ENCODE data around the gene SVIL. TPM values are rescaled to one million over a fixed set of nuclear protein-coding genes. Genes with fewer than 3 reads are reported as not detected.

SVIL gene, protein sequence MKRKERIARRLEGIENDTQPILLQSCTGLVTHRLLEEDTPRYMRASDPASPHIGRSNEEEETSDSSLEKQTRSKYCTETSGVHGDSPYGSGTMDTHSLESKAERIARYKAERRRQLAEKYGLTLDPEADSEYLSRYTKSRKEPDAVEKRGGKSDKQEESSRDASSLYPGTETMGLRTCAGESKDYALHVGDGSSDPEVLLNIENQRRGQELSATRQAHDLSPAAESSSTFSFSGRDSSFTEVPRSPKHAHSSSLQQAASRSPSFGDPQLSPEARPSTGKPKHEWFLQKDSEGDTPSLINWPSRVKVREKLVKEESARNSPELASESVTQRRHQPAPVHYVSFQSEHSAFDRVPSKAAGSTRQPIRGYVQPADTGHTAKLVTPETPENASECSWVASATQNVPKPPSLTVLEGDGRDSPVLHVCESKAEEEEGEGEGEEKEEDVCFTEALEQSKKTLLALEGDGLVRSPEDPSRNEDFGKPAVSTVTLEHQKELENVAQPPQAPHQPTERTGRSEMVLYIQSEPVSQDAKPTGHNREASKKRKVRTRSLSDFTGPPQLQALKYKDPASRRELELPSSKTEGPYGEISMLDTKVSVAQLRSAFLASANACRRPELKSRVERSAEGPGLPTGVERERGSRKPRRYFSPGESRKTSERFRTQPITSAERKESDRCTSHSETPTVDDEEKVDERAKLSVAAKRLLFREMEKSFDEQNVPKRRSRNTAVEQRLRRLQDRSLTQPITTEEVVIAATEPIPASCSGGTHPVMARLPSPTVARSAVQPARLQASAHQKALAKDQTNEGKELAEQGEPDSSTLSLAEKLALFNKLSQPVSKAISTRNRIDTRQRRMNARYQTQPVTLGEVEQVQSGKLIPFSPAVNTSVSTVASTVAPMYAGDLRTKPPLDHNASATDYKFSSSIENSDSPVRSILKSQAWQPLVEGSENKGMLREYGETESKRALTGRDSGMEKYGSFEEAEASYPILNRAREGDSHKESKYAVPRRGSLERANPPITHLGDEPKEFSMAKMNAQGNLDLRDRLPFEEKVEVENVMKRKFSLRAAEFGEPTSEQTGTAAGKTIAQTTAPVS (N-terminal part only)
- total RNA-seq, result 10 to 100 TPM in 1 of 2 experiments, 1 to 10 TPM in 1; 9.4 to 12.0 TPM

DNA sequence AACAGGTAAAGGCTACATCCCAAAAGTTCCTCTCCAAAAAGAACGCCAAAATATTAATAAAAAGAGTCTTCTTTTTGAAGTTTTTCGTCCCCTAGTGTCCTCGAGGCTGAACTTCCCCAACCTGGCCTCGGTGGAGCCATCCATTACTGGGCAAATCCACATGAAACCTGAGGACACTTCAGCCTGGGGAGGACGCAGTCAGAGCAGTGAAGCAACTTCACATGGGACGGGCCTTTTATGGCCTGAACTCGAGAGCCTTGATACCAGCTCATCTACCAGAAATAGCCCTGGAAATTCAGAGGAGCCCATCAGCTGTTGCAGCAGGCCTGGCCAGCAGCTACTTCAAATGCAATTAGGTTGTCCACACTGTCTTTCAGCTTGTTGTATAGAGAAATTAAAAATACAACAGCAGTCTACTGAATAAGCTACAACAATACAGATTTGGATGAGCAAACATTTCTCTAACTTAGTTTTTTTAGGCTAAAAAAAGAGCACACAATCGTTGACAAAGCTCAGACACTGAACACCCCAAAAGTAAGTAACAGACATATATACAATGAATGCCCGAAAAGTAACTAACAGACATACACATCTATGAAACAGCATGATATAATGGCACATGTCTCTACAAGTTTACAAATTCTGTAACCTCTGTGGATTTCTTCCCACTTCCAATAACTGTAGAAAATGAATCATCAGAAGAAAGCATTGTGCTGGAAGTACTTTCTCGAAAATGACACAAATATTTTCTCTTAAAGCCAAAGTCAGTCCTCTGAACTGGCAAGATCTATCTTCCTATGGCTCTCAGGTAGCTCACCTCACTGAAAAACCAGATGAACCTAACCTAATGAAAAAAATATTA lies at the start of gene SVIL:
TSS of gene SVIL (minus strand) at position 208 of the 862 bp plus-strand sequence. CDS start 79,913 bp downstream, outside the sequence.
- DNase-seq, result no peak
- ChIA-PET POLR2A (no interaction called here), CTCF (interaction anchor here (1.1 to 1.2 kb wide), 2 partner anchors 23 to 45 kb away, joined by 3 to 6 read pairs; no protein-coding TSS in a partner anchor)
- intact Hi-C loops (cut with micrococcal nuclease), result no loop called here
- Mint-ChIP-seq H3K27ac (peak within 1 kb of the TSS; percentile 42), H3K36me3 (peaks cover 5% of the 10 kb centered on the region), H3K4me3 (no peak within 1 kb of the TSS), H3K4me1 (ENCODE audit: low read depth) (peaks cover 42% of the 10 kb centered on the region), H3K9me3 (no peaks in the 10 kb centered on the region), H3K27me3 (no peaks in the 10 kb centered on the region)

DNA sequence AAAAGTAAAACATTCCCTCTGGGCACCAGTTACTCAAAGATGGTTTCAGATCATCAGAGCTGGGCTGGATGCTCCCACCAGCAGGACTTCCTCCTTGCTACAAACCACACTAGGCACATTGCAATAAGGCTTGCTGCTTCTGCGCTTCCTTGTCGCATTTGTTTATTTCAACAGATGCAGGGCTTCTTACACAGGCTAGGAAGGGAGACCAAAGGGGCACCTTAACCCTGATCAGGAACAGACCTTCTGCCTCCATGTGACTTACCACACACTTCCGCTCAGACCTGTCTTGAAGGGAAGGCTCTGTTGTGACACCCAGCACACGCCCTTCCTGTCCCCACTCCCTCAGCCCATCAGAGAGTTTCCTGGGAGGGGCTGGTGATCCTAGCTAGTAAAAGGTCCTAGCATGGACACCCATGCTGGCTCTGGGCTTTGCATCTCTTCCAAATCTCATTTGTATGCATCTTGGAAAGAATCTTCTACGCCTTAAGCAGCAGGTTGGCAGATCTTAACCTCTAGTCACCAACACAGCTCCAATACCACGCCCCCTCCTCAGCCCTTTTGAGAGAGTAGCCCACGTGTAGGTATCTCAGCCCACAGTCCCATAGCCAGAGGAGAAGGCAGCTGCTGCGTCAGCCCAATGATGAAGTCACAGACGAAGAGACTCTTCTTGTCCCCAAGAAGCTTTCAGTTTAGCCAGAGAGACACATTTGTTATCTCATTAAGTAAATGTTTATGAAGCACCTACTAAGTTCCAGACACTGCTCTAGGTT lies 47.1 kb upstream of the SVIL start:
- Mint-ChIP-seq H3K36me3 (peaks cover 26% of the 10 kb centered on the region), H3K4me3 (no peak overlapping the region), H3K4me1 (ENCODE audit: low read depth) (peaks cover 66% of the 10 kb centered on the region), H3K27me3 (no peaks in the 10 kb centered on the region), H3K27ac (peak overlapping the region; percentile 59), H3K9me3 (peaks cover 8% of the 10 kb centered on the region)
- intact Hi-C loops (cut with micrococcal nuclease), result no loop called here
- ChIA-PET CTCF (interaction anchor here (1.1 to 1.3 kb wide), 2 partner anchors 26 to 54 kb away, joined by 3 to 5 read pairs; no protein-coding TSS in a partner anchor), POLR2A (no interaction called here)
- peak; percentile 65 for DNase-seq

DNA sequence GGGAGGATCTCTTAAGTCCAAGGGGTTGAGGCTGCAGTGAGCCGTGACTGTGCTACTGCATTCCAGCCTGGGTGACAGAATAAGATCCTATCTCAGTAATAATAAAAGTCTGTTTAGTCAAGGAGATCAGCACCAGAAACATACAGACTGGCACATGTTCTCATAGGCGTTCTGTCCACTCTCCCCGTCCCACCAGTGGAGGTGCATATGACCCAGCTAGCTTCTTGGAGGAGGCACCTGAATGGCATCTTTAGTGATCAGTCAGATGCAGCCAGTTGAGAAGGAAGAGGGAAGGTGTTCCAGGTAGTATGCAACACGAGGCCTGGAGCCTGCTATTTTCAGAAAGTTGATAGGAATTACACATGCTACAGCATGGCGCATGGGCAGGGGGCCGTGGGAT lies 45.3 kb upstream of the SVIL start:
- peaks cover 30% of the 10 kb centered on the region for H3K36me3 Mint-ChIP-seq
- H3K27me3 Mint-ChIP-seq, result no peaks in the 10 kb centered on the region
- intact Hi-C loops (cut with micrococcal nuclease), result no loop called here
- POLR2A ChIA-PET, result no interaction called here
- no peak for DNase-seq
- H3K4me3 Mint-ChIP-seq, result no peak overlapping the region
- peaks cover 77% of the 10 kb centered on the region for H3K4me1 Mint-ChIP-seq (ENCODE audit: low read depth)
- CTCF ChIA-PET, result no interaction called here
- peaks cover 21% of the 10 kb centered on the region for H3K9me3 Mint-ChIP-seq
- H3K27ac Mint-ChIP-seq, result no peak overlapping the region

DNA sequence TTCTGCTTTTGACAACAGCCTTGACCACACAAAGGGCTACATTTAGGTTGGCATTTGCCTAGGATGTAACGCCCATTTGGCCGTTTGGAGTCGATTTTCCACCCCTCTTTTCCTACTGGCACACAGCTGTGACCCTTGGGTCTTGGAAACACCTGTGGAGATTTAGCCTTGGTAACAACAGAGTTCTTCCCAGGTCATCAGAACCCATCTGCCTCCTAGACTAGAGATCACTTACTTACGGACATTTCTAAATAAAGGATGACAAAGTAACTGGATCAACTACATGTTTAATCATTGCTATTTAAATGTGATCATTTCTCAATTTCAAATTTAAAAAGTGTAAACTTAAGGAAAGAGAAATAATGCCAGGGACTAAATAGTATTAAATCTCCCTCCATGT lies 42.0 kb upstream of the SVIL start:
- H3K27me3 Mint-ChIP-seq, result no peaks in the 10 kb centered on the region
- no peak for DNase-seq
- peaks cover 30% of the 10 kb centered on the region for H3K9me3 Mint-ChIP-seq
- no peak overlapping the region for H3K27ac Mint-ChIP-seq
- peaks cover 25% of the 10 kb centered on the region for H3K36me3 Mint-ChIP-seq
- intact Hi-C loops (cut with micrococcal nuclease), result no loop called here
- CTCF ChIA-PET, result interaction anchor here (1.1 kb wide), 1 partner anchor 59 kb away, joined by 3 read pairs; no protein-coding TSS in a partner anchor
- H3K4me1 Mint-ChIP-seq (ENCODE audit: low read depth), result peaks cover 52% of the 10 kb centered on the region
- H3K4me3 Mint-ChIP-seq, result no peak overlapping the region
- POLR2A ChIA-PET, result no interaction called here

DNA sequence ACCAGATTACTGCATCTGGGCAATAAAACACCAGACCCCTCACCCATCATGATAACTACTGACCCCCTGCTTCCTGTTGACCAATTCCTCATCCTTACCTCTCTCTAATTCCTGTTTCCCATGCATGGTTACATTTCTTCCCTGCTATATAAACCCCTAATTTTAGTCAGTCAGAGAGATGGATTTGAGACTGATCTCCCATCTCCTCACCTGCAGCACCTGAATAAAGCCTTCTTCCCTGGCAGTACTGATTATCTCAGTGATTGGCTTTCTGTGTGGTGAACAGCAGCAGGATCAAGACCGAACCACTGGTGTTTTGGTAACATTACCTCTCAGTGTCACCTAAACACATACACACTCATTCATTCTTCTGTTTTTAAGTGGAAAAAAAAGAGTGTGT lies 41.2 kb upstream of the SVIL start:
- Mint-ChIP-seq H3K4me3 (no peak overlapping the region), H3K9me3 (peaks cover 30% of the 10 kb centered on the region), H3K27me3 (no peaks in the 10 kb centered on the region), H3K27ac (no peak overlapping the region), H3K36me3 (peaks cover 26% of the 10 kb centered on the region), H3K4me1 (ENCODE audit: low read depth) (peaks cover 45% of the 10 kb centered on the region)
- intact Hi-C loops (cut with micrococcal nuclease), result no loop called here
- no peak for DNase-seq
- ChIA-PET POLR2A (no interaction called here), CTCF (no interaction called here)

DNA sequence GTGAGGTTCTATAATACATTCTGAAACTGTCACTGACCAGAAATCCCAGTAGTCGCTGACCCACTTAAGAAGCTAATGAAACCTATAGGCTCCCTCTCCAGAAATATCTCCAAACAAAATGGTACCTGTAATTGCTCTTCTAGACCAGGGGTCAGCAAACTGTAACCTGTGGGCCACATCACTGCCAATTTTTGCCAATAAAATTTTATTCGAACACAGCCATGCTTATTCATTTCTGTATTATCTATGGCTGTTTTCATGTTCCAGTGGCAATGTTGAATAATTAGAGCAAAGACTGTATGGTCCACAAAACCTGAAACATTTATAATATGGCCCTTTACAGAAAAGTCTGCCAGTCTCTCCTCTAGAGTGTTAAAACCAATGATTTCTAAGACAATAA lies 37.2 kb upstream of the SVIL start:
- H3K4me3 Mint-ChIP-seq, result no peak overlapping the region
- POLR2A ChIA-PET, result no interaction called here
- CTCF ChIA-PET, result no interaction called here
- H3K4me1 Mint-ChIP-seq (ENCODE audit: low read depth), result peaks cover 12% of the 10 kb centered on the region
- H3K36me3 Mint-ChIP-seq, result peaks cover 31% of the 10 kb centered on the region
- no peak for DNase-seq
- H3K27ac Mint-ChIP-seq, result no peak overlapping the region
- no peaks in the 10 kb centered on the region for H3K27me3 Mint-ChIP-seq
- H3K9me3 Mint-ChIP-seq, result peaks cover 27% of the 10 kb centered on the region
- intact Hi-C loops (cut with micrococcal nuclease), result no loop called here

DNA sequence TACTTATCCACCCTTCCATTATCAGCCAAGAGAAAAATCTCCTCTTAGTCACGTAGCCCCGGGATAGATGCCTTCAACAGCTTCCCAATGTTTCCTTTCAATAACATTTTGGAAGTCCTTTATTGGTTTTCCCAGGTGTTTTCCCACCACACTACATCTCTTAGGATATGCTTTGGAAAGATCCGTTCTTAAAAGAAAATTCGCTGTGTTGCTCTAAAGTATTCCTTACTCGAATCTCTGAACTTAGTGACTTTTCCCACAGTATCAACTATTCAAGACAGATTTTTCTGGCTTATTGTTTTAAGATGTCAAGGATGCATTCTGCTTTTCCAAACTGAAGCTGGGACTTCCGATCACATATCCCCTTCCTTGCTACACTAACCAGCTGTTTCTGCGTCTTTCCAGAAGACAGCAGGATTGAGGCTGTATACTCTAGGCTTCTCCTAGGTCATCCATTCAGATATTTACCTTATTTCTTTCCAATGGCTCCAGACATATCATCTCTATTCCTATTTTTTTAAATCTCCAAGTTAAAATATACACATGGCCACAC lies 36.5 kb upstream of the SVIL start:
- H3K27me3 Mint-ChIP-seq, result no peaks in the 10 kb centered on the region
- POLR2A ChIA-PET, result no interaction called here
- intact Hi-C loops (cut with micrococcal nuclease), result no loop called here
- CTCF ChIA-PET, result no interaction called here
- H3K36me3 Mint-ChIP-seq, result peaks cover 30% of the 10 kb centered on the region
- no peak overlapping the region for H3K27ac Mint-ChIP-seq
- peaks cover 9% of the 10 kb centered on the region for H3K4me1 Mint-ChIP-seq (ENCODE audit: low read depth)
- no peak for DNase-seq
- peaks cover 22% of the 10 kb centered on the region for H3K9me3 Mint-ChIP-seq
- no peak overlapping the region for H3K4me3 Mint-ChIP-seq

DNA sequence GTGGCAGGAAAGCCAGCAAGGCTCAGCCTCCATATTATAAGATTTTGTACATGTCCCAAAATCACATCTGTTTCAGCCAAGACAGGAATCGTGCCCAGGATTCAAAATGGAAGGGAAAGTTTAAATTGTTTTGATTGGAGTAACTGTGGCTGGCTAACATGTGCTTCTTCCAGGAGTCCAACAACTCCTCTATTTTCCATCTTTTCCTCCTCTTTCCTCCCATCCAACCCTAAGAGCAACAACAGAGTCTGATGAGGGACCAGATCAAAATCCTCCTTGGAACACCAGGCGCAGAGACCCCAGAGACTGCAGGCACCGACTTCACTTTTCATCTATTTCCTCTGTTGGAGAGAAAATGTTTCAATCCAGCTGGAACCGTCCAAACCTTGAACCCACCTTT lies 36.0 kb upstream of the SVIL start:
- no peak for DNase-seq
- ChIA-PET CTCF (no interaction called here), POLR2A (no interaction called here)
- no peaks in the 10 kb centered on the region for H3K27me3 Mint-ChIP-seq
- H3K4me3 Mint-ChIP-seq, result no peak overlapping the region
- H3K4me1 Mint-ChIP-seq (ENCODE audit: low read depth), result peaks cover 5% of the 10 kb centered on the region
- intact Hi-C loops (cut with micrococcal nuclease), result no loop called here
- peaks cover 16% of the 10 kb centered on the region for H3K9me3 Mint-ChIP-seq
- H3K27ac Mint-ChIP-seq, result no peak overlapping the region
- peaks cover 25% of the 10 kb centered on the region for H3K36me3 Mint-ChIP-seq

DNA sequence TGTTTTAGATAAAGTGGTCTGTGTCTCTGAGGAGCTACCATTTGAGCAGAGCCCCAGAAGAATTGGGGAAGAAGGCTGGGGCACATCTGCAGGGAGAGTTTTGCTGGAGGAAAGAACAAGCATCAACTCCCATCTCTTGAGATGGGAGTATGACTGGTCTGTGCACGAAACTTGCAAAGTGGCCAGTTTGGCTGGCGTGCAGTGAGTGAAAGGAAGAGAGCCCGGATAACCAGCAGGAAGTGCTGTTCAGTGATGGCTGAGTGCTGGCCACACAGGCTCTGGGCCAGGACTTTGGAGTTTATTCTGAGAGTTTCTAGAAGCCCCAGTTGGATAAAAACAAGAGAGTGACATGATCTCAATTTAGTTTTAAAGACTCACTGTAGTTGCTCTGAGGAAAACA lies 34.4 kb upstream of the SVIL start:
- ChIA-PET POLR2A (interaction anchor here (0.9 kb wide), 1 partner anchor 135 kb away, joined by 3 read pairs; no protein-coding TSS in a partner anchor), CTCF (no interaction called here)
- H3K36me3 Mint-ChIP-seq, result peaks cover 13% of the 10 kb centered on the region
- no peak for DNase-seq
- H3K4me1 Mint-ChIP-seq (ENCODE audit: low read depth), result no peaks in the 10 kb centered on the region
- H3K4me3 Mint-ChIP-seq, result no peak overlapping the region
- H3K27ac Mint-ChIP-seq, result no peak overlapping the region
- H3K9me3 Mint-ChIP-seq, result peaks cover 5% of the 10 kb centered on the region
- intact Hi-C loops (cut with micrococcal nuclease), result no loop called here
- no peaks in the 10 kb centered on the region for H3K27me3 Mint-ChIP-seq

DNA sequence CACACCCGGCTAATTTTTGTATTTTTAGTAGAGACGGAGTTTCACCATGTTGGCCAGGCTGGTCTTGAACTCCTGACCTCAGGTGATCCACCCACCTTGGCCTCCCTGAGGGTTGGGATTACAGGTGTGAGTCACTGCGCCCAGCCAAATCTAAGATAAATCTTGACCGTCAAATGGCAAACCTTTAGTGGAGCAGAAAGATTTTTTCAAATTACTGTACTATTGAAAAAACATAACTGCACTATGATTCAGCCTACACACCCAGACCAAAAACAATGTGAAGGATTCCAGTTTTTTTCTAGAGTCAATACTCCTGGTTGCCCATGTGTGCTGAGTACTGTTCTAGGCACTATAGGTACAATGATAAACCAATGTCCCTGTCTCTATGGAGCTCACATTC lies 33.9 kb upstream of the SVIL start:
- intact Hi-C loops (cut with micrococcal nuclease), result no loop called here
- CTCF ChIA-PET, result no interaction called here
- Mint-ChIP-seq H3K27me3 (no peaks in the 10 kb centered on the region), H3K9me3 (peaks cover 4% of the 10 kb centered on the region), H3K27ac (no peak overlapping the region), H3K4me3 (no peak overlapping the region), H3K4me1 (ENCODE audit: low read depth) (no peaks in the 10 kb centered on the region), H3K36me3 (peaks cover 12% of the 10 kb centered on the region)
- no peak for DNase-seq
- POLR2A ChIA-PET, result interaction anchor here (0.9 kb wide), 1 partner anchor 135 kb away, joined by 3 read pairs; no protein-coding TSS in a partner anchor

DNA sequence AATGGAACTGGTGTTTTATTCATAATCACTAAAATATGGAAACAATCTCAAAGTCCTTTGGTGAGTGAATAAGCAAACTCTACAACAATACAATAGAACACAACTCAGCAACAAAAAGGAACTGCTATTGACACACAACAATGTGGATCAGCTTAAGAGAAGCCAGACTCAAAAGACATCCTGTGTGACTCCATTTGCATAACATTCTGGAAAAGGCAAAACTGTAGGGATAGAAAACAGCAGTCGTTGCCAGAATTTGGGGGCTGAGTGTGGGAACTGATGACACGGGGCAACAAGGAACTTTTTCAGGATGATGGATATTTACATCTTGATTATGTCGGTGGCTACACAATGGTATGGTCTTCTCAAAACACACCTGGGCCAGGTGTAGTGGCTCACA lies 32.4 kb upstream of the SVIL start:
- POLR2A ChIA-PET, result no interaction called here
- Mint-ChIP-seq H3K27me3 (no peaks in the 10 kb centered on the region), H3K4me1 (ENCODE audit: low read depth) (no peaks in the 10 kb centered on the region), H3K9me3 (no peaks in the 10 kb centered on the region), H3K27ac (no peak overlapping the region), H3K4me3 (no peak overlapping the region), H3K36me3 (peaks cover 9% of the 10 kb centered on the region)
- DNase-seq, result no peak
- CTCF ChIA-PET, result no interaction called here
- intact Hi-C loops (cut with micrococcal nuclease), result no loop called here
